MCF 10A (cell line): ENCODE results near the gene ADGRG4. TPM values are rescaled to one million over a fixed set of nuclear protein-coding genes. Genes with fewer than 3 reads are reported as not detected.
A peak's percentile ranks its signal among the peaks of the same experiment; 100 is the strongest.

Experiments used
- BruUV-seq: library from RNA; stranded (reverse); fragments of 400-500 nt; replicated peaks from 2 replicates; lab custom pipeline; 2021; lab: Mats Ljungman, UMichigan
- CTCF ChIA-PET: fragments of 300-600 bp; sonication (Branson Sonifier 250); formaldehyde crosslinking; extraction: SDS; loops from one replicate; lab custom pipeline; 2021; ENCODE audit warnings: antibody characterized with exemption, inconsistent platforms; lab: Yijun Ruan, JAX
- POLR2A ChIA-PET: fragments of 300-600, 350-650 bp; sonication (Branson Sonifier 250); formaldehyde crosslinking; extraction: SDS; loops from one replicate; lab custom pipeline; 2020; ENCODE audit warnings: antibody characterized with exemption, inconsistent platforms; lab: Yijun Ruan, JAX
- DNase-seq: peaks from one replicate; pipeline ENCODE4 v3.0.0-alpha.2; 2018; ENCODE audit not compliant: unreplicated experiment
- H3K27ac Mint-ChIP-seq: one replicate; pipeline ENCODE4 v1.8.0; 2022; ENCODE audit warnings: mild to moderate bottlenecking, low read depth, mixed read lengths; ENCODE audit not compliant: unreplicated experiment
- H3K27me3 Mint-ChIP-seq: one replicate; pipeline ENCODE4 v1.8.0; 2022; ENCODE audit warnings: mixed read lengths; ENCODE audit not compliant: insufficient read depth, unreplicated experiment
- H3K36me3 Mint-ChIP-seq: one replicate; pipeline ENCODE4 v1.8.0; 2022; ENCODE audit warnings: mild to moderate bottlenecking, moderate library complexity, mixed read lengths; ENCODE audit not compliant: insufficient read depth, unreplicated experiment
- H3K4me1 Mint-ChIP-seq: one replicate; pipeline ENCODE4 v1.8.0; 2022; ENCODE audit warnings: mixed read lengths; ENCODE audit not compliant: insufficient read depth, unreplicated experiment
- H3K4me3 Mint-ChIP-seq: one replicate; pipeline ENCODE4 v1.8.0; 2022; ENCODE audit warnings: mild to moderate bottlenecking, moderate library complexity, mixed read lengths; ENCODE audit not compliant: unreplicated experiment
- H3K9me3 Mint-ChIP-seq: one replicate; pipeline ENCODE4 v1.8.0; 2022; ENCODE audit warnings: mixed read lengths; ENCODE audit not compliant: unreplicated experiment
- CTCF ChIP-seq: fragments of 200-600 bp; IDR thresholded peaks from one replicate; pipeline ENCODE4 v1.8.0; 2022; ENCODE audit warnings: antibody characterized with exemption, mild to moderate bottlenecking; ENCODE audit not compliant: unreplicated experiment
- intact Hi-C: fragments of 100-400 bp; cut with micrococcal nuclease; formaldehyde crosslinking; loops from 2 replicates; pipeline ENCODE4 v1.14.1; 2022
- total RNA-seq: library from RNA; stranded (reverse); gene quantifications from 2 replicates; pipeline ENCODE4 v1.2.3, GENCODE V29; 2022

Gene ADGRG4
- total RNA-seq, 1 experiment from 2014 or later, result not detected

GRCh38 chrX:136291824-136292223 is 8.9 kb upstream of the ADGRG4 start:
- Mint-ChIP-seq H3K4me1 (no peaks in the 10 kb centered on the region), H3K27me3 (peaks cover 47% of the 10 kb centered on the region), H3K36me3 (no peaks in the 10 kb centered on the region), H3K9me3 (no peaks in the 10 kb centered on the region), H3K4me3 (no peak overlapping the region), H3K27ac (no peak overlapping the region)
- intact Hi-C loops, result no loop called here
- ChIA-PET POLR2A (interaction anchor here (0.7 kb wide), 1 partner anchor 18 kb away, joined by 3 read pairs; no protein-coding TSS in a partner anchor), CTCF (interaction anchor here (0.9 kb wide), 1 partner anchor 22 kb away, joined by 4 read pairs; no protein-coding TSS in a partner anchor)
- no peak for TF ChIP-seq CTCF
- BruUV-seq, result no TSS peak
- peak; percentile 64 for DNase-seq

GRCh38 chrX:136292656-136293055 is 8.1 kb upstream of the ADGRG4 start:
- POLR2A ChIA-PET, result no interaction called here
- no peak overlapping the region for H3K4me3 Mint-ChIP-seq
- intact Hi-C loops, result no loop called here
- peaks cover 38% of the 10 kb centered on the region for H3K27me3 Mint-ChIP-seq
- no peak overlapping the region for H3K27ac Mint-ChIP-seq
- no peaks in the 10 kb centered on the region for H3K36me3 Mint-ChIP-seq
- no peak for TF ChIP-seq CTCF
- CTCF ChIA-PET, result interaction anchor here (0.6 kb wide), 1 partner anchor 287 kb away, joined by 3 read pairs; no protein-coding TSS in a partner anchor
- no TSS peak for BruUV-seq
- peak; percentile 36 for DNase-seq
- no peaks in the 10 kb centered on the region for H3K4me1 Mint-ChIP-seq
- no peaks in the 10 kb centered on the region for H3K9me3 Mint-ChIP-seq

GRCh38 chrX:136295380-136295779 is 5.4 kb upstream of the ADGRG4 start:
- no peak for DNase-seq
- Mint-ChIP-seq H3K4me1 (no peaks in the 10 kb centered on the region), H3K9me3 (no peaks in the 10 kb centered on the region), H3K36me3 (no peaks in the 10 kb centered on the region), H3K4me3 (no peak overlapping the region), H3K27me3 (peaks cover 30% of the 10 kb centered on the region), H3K27ac (no peak overlapping the region)
- TF ChIP-seq CTCF, result no peak
- intact Hi-C loops, result no loop called here
- no TSS peak for BruUV-seq
- POLR2A ChIA-PET, result interaction anchor here (0.7 kb wide), 1 partner anchor 205 kb away, joined by 3 read pairs; no protein-coding TSS in a partner anchor
- CTCF ChIA-PET, result no interaction called here

GRCh38 chrX:136303041-136303440 is 2.3 kb downstream of the ADGRG4 start:
- H3K27me3 Mint-ChIP-seq, result peaks cover 26% of the 10 kb centered on the region
- no peak overlapping the region for H3K27ac Mint-ChIP-seq
- H3K4me3 Mint-ChIP-seq, result no peak overlapping the region
- intact Hi-C loops, result no loop called here
- POLR2A ChIA-PET, result no interaction called here
- no peaks in the 10 kb centered on the region for H3K9me3 Mint-ChIP-seq
- no peak for TF ChIP-seq CTCF
- no TSS peak for BruUV-seq
- CTCF ChIA-PET, result no interaction called here
- DNase-seq, result no peak
- H3K4me1 Mint-ChIP-seq, result no peaks in the 10 kb centered on the region
- no peaks in the 10 kb centered on the region for H3K36me3 Mint-ChIP-seq
